HepG2 (cell line): ENCODE data around the gene NRAS. TPM values are rescaled to one million over a fixed set of nuclear protein-coding genes. Genes with fewer than 3 reads are reported as not detected.

Source experiments
- EED ChIP-seq: sonication (generic); formaldehyde crosslinking; IDR thresholded peaks from 2 replicates; pipeline ENCODE4 v1.5.0; 2020; ENCODE audit warnings: mild to moderate bottlenecking, missing genetic modification reagents
- ETV5 ChIP-seq: IDR thresholded peaks from 2 replicates; pipeline ENCODE4 v1.6.1; 2018; ENCODE audit warnings: missing biosample characterization, missing genetic modification reagents, inconsistent platforms, borderline replicate concordance
- HHEX ChIP-seq: IDR thresholded peaks from 2 replicates; pipeline ENCODE4 v1.6.1; 2016; ENCODE audit warnings: control low read depth
- HNF4G ChIP-seq, 2 experiments: sonication (generic) in 1 of 2; formaldehyde crosslinking in 1 of 2; IDR thresholded peaks; 2 replicates each; pipeline versions ENCODE4 v1.4.0 to v1.6.1; 2011 to 2020; ENCODE audit warnings: borderline replicate concordance in 2 of 2, low read depth in 2 of 2, mild to moderate bottlenecking in 2 of 2, low read length in 1 of 2, missing genetic modification reagents in 1 of 2, moderate library complexity in 1 of 2
- POLR2AphosphoS2 ChIP-seq: IDR thresholded peaks from 2 replicates; pipeline ENCODE4 v1.6.1; 2011; ENCODE audit warnings: low read depth, low read length, improper control_type of control experiment
- RARA ChIP-seq: IDR thresholded peaks from 2 replicates; pipeline ENCODE4 v1.6.1; 2016; ENCODE audit warnings: missing genetic modification reagents, missing compliant biosample characterization
- SALL2 ChIP-seq: sonication (generic); formaldehyde crosslinking; IDR thresholded peaks from 2 replicates; pipeline ENCODE4 v1.8.1; 2023; ENCODE audit warnings: mild to moderate bottlenecking, missing genetic modification reagents, inconsistent platforms
- ZFY ChIP-seq: sonication (generic); formaldehyde crosslinking; IDR thresholded peaks from 2 replicates; pipeline ENCODE4 v1.4.0; 2020; ENCODE audit warnings: missing genetic modification reagents
- ZNF33A ChIP-seq: sonication (generic); formaldehyde crosslinking; IDR thresholded peaks from 2 replicates; pipeline ENCODE4 v1.5.1; 2020; ENCODE audit warnings: missing genetic modification reagents, mild to moderate bottlenecking, moderate library complexity, borderline replicate concordance
- ZNF350 ChIP-seq: sonication (generic); formaldehyde crosslinking; IDR thresholded peaks from 2 replicates; pipeline ENCODE4 v1.4.0; 2020; ENCODE audit warnings: mild to moderate bottlenecking, low read depth, missing genetic modification reagents, borderline replicate concordance
- ZNF567 ChIP-seq: sonication (generic); formaldehyde crosslinking; IDR thresholded peaks from 2 replicates; pipeline ENCODE4 v1.8.1; 2023; ENCODE audit warnings: mild to moderate bottlenecking, missing genetic modification reagents, borderline replicate concordance
- ZNF607 ChIP-seq: sonication (generic); formaldehyde crosslinking; IDR thresholded peaks from 2 replicates; pipeline ENCODE4 v1.5.1; 2020; ENCODE audit warnings: missing genetic modification reagents, mild to moderate bottlenecking, borderline replicate concordance
- ZNF790 ChIP-seq: sonication (generic); formaldehyde crosslinking; IDR thresholded peaks from 2 replicates; pipeline ENCODE4 v1.8.0; 2022; ENCODE audit warnings: missing genetic modification reagents, mild to moderate bottlenecking, borderline replicate concordance
- ZSCAN9 ChIP-seq: IDR thresholded peaks from 2 replicates; pipeline ENCODE4 v1.6.1; 2016; ENCODE audit warnings: borderline replicate concordance
- polyA plus RNA-seq, 8 experiments: library from polyadenylated mRNA; depleted of rRNA in 3 of 8; stranded (reverse) in 7 of 8; unstranded in 1 of 8; fragments of >200 nt; fragmentation: Illumina TruSeq in 4 of 8; extraction: Trizol in 4 of 8; gene quantifications; 2 replicates each; pipeline versions ENCODE4 v1.2.1 to v1.2.3, GENCODE V29; 2011 to 2016; ENCODE audit warnings: low read depth in 4 of 8, missing spikeins in 1 of 8, mixed read lengths in 1 of 8; ENCODE audit not compliant: insufficient read depth in 1 of 8
- total RNA-seq, 5 experiments: library from RNA; depleted of rRNA; stranded (reverse); fragments of >200 nt; fragmentation: Illumina TruSeq; extraction: Trizol; gene quantifications; 2 replicates each; pipeline ENCODE4 v1.2.3, GENCODE V29; 2016; ENCODE audit warnings: low read depth in 1 of 5
- TF ChIP-seq, protein P1 (sequence below): sonication (generic); formaldehyde crosslinking; IDR thresholded peaks from 2 replicates; pipeline ENCODE4 v1.4.0; 2020; ENCODE audit warnings: missing genetic modification reagents
- TF ChIP-seq, protein P2 (sequence below): sonication (generic); formaldehyde crosslinking; IDR thresholded peaks from 2 replicates; pipeline ENCODE4 v1.4.0; 2020; ENCODE audit warnings: low read depth, missing genetic modification reagents
- TF ChIP-seq, protein P3 (sequence below): sonication (generic); formaldehyde crosslinking; IDR thresholded peaks from 2 replicates; pipeline ENCODE4 v1.5.1; 2020; ENCODE audit warnings: missing genetic modification reagents, mild to moderate bottlenecking, borderline replicate concordance
- TF ChIP-seq, protein P4 (sequence below): sonication (generic); formaldehyde crosslinking; IDR thresholded peaks from 2 replicates; pipeline ENCODE4 v1.4.0; 2020; ENCODE audit warnings: mild to moderate bottlenecking, missing genetic modification reagents

The NRAS gene
- total and polyA plus RNA-seq, 2 of the 13 experiments (the other 11 are each of a cell fraction or from before 2014, with no cell fraction given): 38.6 to 58.8 TPM

DNA sequence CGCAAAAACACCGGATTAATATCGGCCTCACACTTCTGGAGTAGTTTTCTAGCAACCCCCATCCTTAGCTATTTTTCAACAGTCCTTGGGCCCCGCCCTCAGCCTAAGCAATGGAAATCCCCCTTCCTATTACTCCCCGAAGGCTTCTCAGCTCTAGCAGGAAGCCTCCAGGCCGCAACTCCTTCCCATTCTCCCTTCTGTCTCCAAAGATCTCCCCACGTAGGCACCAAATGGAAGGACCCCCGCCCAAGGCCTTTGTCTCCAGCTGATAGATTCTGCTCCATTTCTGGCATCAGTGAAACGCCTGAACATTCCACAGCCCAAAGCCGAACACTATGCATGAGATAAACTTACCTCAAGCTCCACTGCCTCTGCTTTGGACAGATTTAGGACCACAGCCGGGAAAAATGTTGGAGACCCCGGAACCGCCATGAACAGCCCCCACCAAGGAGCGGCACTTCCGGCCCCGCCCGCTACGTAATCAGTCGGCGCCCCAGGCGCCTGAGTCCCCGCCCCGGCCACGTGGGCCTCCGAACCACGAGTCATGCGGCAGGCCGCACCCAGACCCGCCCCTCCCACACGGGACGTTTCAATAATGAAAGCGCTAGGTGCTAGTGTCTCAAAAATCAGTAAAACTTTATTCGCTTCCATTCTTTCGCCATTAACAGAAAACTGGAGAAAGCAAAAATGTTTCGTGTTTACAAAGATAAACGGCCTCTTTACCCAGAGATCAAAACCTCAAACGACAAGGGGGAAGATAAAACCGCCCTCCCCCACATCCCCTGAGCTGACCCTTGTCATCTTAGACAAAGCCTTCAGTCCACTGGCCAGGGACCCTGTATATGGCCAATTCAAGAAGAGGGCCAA is at the start of gene NRAS (continued):
- TF ChIP-seq, protein P1, sequence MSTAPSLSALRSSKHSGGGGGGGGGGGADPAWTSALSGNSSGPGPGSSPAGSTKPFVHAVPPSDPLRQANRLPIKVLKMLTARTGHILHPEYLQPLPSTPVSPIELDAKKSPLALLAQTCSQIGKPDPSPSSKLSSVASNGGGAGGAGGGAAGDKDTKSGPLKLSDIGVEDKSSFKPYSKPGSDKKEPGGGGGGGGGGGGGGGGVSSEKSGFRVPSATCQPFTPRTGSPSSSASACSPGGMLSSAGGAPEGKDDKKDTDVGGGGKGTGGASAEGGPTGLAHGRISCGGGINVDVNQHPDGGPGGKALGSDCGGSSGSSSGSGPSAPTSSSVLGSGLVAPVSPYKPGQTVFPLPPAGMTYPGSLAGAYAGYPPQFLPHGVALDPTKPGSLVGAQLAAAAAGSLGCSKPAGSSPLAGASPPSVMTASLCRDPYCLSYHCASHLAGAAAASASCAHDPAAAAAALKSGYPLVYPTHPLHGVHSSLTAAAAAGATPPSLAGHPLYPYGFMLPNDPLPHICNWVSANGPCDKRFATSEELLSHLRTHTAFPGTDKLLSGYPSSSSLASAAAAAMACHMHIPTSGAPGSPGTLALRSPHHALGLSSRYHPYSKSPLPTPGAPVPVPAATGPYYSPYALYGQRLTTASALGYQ (CRISPR knock-in tag): no peak
- TF ChIP-seq POLR2AphosphoS2 (peak; percentile 97), ETV5 (CRISPR knock-in tag) (peak; percentile 84), RARA (CRISPR knock-in tag) (no peak), ZFY (CRISPR knock-in tag) (peak; percentile 82), HNF4G (IDR thresholded peaks at IDR 0.05; ENCODE audit: borderline replicate concordance, low read depth, low read length) (no peak), HNF4G (CRISPR knock-in tag; IDR thresholded peaks at IDR 0.05; ENCODE audit: borderline replicate concordance, low read depth) (0 out of 2 replicates have a peak, but pooled peaks have one; percentile 30), ZSCAN9 (CRISPR knock-in tag) (no peak), ZNF567 (CRISPR knock-in tag) (peak; percentile 61; the same call in 1 of the 2 replicates), ZNF350 (CRISPR knock-in tag) (peak; percentile 81; the same call in 1 of the 2 replicates), ZNF33A (CRISPR knock-in tag) (0 out of 2 replicates have a peak, but pooled peaks have one; percentile 47), EED (CRISPR knock-in tag) (no peak), ZNF607 (peak; percentile 50; the same call in 1 of the 2 replicates), ZNF790 (0 out of 2 replicates have a peak, but pooled peaks have one; percentile 44), HHEX (CRISPR knock-in tag) (0 out of 2 replicates have a peak, but pooled peaks have one; percentile 12), SALL2 (CRISPR knock-in tag) (0 out of 2 replicates have a peak, but pooled peaks have one; percentile 25)
- TF ChIP-seq, protein P2, sequence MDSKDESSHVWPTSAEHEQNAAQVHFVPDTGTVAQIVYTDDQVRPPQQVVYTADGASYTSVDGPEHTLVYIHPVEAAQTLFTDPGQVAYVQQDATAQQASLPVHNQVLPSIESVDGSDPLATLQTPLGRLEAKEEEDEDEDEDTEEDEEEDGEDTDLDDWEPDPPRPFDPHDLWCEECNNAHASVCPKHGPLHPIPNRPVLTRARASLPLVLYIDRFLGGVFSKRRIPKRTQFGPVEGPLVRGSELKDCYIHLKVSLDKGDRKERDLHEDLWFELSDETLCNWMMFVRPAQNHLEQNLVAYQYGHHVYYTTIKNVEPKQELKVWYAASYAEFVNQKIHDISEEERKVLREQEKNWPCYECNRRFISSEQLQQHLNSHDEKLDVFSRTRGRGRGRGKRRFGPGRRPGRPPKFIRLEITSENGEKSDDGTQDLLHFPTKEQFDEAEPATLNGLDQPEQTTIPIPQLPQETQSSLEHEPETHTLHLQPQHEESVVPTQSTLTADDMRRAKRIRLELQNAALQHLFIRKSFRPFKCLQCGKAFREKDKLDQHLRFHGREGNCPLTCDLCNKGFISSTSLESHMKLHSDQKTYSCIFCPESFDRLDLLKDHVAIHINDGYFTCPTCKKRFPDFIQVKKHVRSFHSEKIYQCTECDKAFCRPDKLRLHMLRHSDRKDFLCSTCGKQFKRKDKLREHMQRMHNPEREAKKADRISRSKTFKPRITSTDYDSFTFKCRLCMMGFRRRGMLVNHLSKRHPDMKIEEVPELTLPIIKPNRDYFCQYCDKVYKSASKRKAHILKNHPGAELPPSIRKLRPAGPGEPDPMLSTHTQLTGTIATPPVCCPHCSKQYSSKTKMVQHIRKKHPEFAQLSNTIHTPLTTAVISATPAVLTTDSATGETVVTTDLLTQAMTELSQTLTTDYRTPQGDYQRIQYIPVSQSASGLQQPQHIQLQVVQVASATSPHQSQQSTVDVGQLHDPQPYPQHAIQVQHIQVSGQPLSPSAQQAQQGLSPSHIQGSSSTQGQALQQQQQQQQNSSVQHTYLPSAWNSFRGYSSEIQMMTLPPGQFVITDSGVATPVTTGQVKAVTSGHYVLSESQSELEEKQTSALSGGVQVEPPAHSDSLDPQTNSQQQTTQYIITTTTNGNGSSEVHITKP (CRISPR knock-in tag): peak; percentile 83; the same call in 1 of the 2 replicates
- TF ChIP-seq, protein P3, sequence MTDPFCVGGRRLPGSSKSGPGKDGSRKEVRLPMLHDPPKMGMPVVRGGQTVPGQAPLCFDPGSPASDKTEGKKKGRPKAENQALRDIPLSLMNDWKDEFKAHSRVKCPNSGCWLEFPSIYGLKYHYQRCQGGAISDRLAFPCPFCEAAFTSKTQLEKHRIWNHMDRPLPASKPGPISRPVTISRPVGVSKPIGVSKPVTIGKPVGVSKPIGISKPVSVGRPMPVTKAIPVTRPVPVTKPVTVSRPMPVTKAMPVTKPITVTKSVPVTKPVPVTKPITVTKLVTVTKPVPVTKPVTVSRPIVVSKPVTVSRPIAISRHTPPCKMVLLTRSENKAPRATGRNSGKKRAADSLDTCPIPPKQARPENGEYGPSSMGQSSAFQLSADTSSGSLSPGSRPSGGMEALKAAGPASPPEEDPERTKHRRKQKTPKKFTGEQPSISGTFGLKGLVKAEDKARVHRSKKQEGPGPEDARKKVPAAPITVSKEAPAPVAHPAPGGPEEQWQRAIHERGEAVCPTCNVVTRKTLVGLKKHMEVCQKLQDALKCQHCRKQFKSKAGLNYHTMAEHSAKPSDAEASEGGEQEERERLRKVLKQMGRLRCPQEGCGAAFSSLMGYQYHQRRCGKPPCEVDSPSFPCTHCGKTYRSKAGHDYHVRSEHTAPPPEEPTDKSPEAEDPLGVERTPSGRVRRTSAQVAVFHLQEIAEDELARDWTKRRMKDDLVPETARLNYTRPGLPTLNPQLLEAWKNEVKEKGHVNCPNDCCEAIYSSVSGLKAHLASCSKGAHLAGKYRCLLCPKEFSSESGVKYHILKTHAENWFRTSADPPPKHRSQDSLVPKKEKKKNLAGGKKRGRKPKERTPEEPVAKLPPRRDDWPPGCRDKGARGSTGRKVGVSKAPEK (CRISPR knock-in tag): no peak
- TF ChIP-seq, protein P4, sequence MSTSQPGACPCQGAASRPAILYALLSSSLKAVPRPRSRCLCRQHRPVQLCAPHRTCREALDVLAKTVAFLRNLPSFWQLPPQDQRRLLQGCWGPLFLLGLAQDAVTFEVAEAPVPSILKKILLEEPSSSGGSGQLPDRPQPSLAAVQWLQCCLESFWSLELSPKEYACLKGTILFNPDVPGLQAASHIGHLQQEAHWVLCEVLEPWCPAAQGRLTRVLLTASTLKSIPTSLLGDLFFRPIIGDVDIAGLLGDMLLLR (CRISPR knock-in tag): peak; percentile 64
